GM21526 (cell line): Measurements from ENCODE around the gene DENND6A.
"Not testable (repeated sequence)": the region's sequence is repeated elsewhere in the genome, so short reads cannot be mapped to it uniquely, and the experiment has no call there.

Experiments
- ATAC-seq: cut with Tn5 transposase; IDR thresholded peaks from one replicate; pipeline ENCODE4 v1.9.1; 2021; ENCODE audit warnings: moderate library complexity; ENCODE audit not compliant: unreplicated experiment, low FRiP score

The DENND6A gene

GRCh38 chr3:57647292-57647940, 45.5 kb downstream of the DENND6A start:
- no peak for ATAC-seq

- ATAC-seq, result no peak
Measured at GRCh38 chr3:57646723-57647122, 46.2 kb downstream of the DENND6A start.

GRCh38 chr3:57644740-57645139, 48.1 kb downstream of the DENND6A start:
- ATAC-seq, result no peak

GRCh38 chr3:57637391-57637790, 55.5 kb downstream of the DENND6A start:
- no peak for ATAC-seq

GRCh38 chr3:57634259-57634658, 58.6 kb downstream of the DENND6A start:
- not testable (repeated sequence) for ATAC-seq

- no peak for ATAC-seq
Measured at GRCh38 chr3:57627976-57628375, 64.9 kb downstream of the DENND6A start.

GRCh38 chr3:57624801-57625200, 68.1 kb downstream of the DENND6A start:
- ATAC-seq, result no peak

GRCh38 chr3:57622362-57622761, 70.5 kb downstream of the DENND6A start:
- no peak for ATAC-seq

GRCh38 chr3:57617739-57618138, 75.1 kb downstream of the DENND6A start:
- no peak for ATAC-seq

- no peak for ATAC-seq
Measured at GRCh38 chr3:57616233-57616632, 76.6 kb downstream of the DENND6A start.

GRCh38 chr3:57611870-57612269, 81.0 kb downstream of the DENND6A start:
- not testable (repeated sequence) for ATAC-seq

GRCh38 chr3:57605683-57606082, 87.2 kb downstream of the DENND6A start:
- no peak for ATAC-seq

- ATAC-seq, result no peak
Measured at GRCh38 chr3:57604971-57605370, 87.9 kb downstream of the DENND6A start.

- ATAC-seq, result no peak
Measured at GRCh38 chr3:57600195-57600594, 92.7 kb downstream of the DENND6A start.

- ATAC-seq, result no peak
Measured at GRCh38 chr3:57598765-57599360, 94.0 kb downstream of the DENND6A start.

- ATAC-seq, result peak; percentile 95
Measured at GRCh38 chr3:57597127-57597923, 95.6 kb downstream of the DENND6A start, which contains the start of gene ARF4. TSS of gene ARF4 (minus strand) at chr3:57597344. CDS start at chr3:57597140, 204 bp downstream.

GRCh38 chr3:57596495-57597126, 96.3 kb downstream of the DENND6A start:
- ATAC-seq, result peak; percentile 1

GRCh38 chr3:57594576-57594975, 98.3 kb downstream of the DENND6A start:
- no peak for ATAC-seq

GRCh38 chr3:57594144-57594543, 98.7 kb downstream of the DENND6A start:
- ATAC-seq, result no peak

- ATAC-seq, result no peak
Measured at GRCh38 chr3:57592306-57592705, 100.6 kb downstream of the DENND6A start.

GRCh38 chr3:57587905-57588304, 105.0 kb downstream of the DENND6A start:
- no peak for ATAC-seq
